Measurements from ENCODE around the gene DAPK1. TPM values are rescaled to one million over a fixed set of nuclear protein-coding genes. Genes with fewer than 3 reads are reported as not detected.

The DAPK1 gene
- total RNA-seq, 1 donor from 2014 or later: 24.6 TPM

- TF ChIP-seq CTCF (IDR thresholded peaks at IDR 0.05): no peak
- intact Hi-C loops (cut with DNase I): no loop called here
- peaks cover 20% of the 10 kb centered on the region for H3K4me1 ChIP-seq
These were observed 70.7 kb downstream of the DAPK1 start for GRCh38 chr9:87568401-87568800.

GRCh38 chr9:87569008-87569509 is 71.4 kb downstream of the DAPK1 start:
- no peak for DNase-seq (ENCODE audit: extremely low spot score in 2 of 2)
- Histone ChIP-seq H3K36me3 (no peaks in the 10 kb centered on the region), H3K4me1 (peaks cover 20% of the 10 kb centered on the region), H3K9me3 (no peaks in the 10 kb centered on the region), H3K4me3 (no peak overlapping the region), H3K27me3 (no peaks in the 10 kb centered on the region), H3K27ac (no peak overlapping the region)
- TF ChIP-seq POLR2A (IDR thresholded peaks at IDR 0.05) (no peak), CTCF (IDR thresholded peaks at IDR 0.05) (no peak), POLR2AphosphoS5 (IDR thresholded peaks at IDR 0.05; ENCODE audit: insufficient read depth in 1 of 2, low read depth in 1 of 2) (no peak)
- intact Hi-C loops (cut with DNase I): no loop called here

More at GRCh38 chr9:87568401-87568800, 70.7 kb downstream of the DAPK1 start:
- Histone ChIP-seq H3K36me3 (no peaks in the 10 kb centered on the region), H3K9me3 (no peaks in the 10 kb centered on the region), H3K4me3 (no peak overlapping the region), H3K27ac (no peak overlapping the region), H3K27me3 (no peaks in the 10 kb centered on the region)
- DNase-seq (ENCODE audit: extremely low spot score in 2 of 2): no peak

GRCh38 chr9:87569518-87569917 is 71.9 kb downstream of the DAPK1 start:
- H3K36me3 ChIP-seq: no peaks in the 10 kb centered on the region
- H3K27ac ChIP-seq: no peak overlapping the region
- H3K4me3 ChIP-seq: no peak overlapping the region
- intact Hi-C loops (cut with DNase I): no loop called here
- peaks cover 20% of the 10 kb centered on the region for H3K4me1 ChIP-seq
- no peaks in the 10 kb centered on the region for H3K9me3 ChIP-seq
- no peak for DNase-seq (ENCODE audit: extremely low spot score in 2 of 2)
- TF ChIP-seq POLR2AphosphoS5 (IDR thresholded peaks at IDR 0.05; ENCODE audit: insufficient read depth in 1 of 2, low read depth in 1 of 2) (peak in 1 of 2 donors; percentile 22), POLR2A (IDR thresholded peaks at IDR 0.05) (no peak)
- no peaks in the 10 kb centered on the region for H3K27me3 ChIP-seq

- Histone ChIP-seq H3K27ac (no peak overlapping the region), H3K4me1 (peaks cover 20% of the 10 kb centered on the region), H3K36me3 (no peaks in the 10 kb centered on the region), H3K27me3 (no peaks in the 10 kb centered on the region), H3K4me3 (no peak overlapping the region), H3K9me3 (no peaks in the 10 kb centered on the region)
- no peak for DNase-seq (ENCODE audit: extremely low spot score in 2 of 2)
- TF ChIP-seq CTCF (IDR thresholded peaks at IDR 0.05) (no peak), POLR2A (IDR thresholded peaks at IDR 0.05) (no peak), POLR2AphosphoS5 (IDR thresholded peaks at IDR 0.05; ENCODE audit: insufficient read depth in 1 of 2, low read depth in 1 of 2) (no peak)
- intact Hi-C loops (cut with DNase I): no loop called here
These were observed 72.6 kb downstream of the DAPK1 start for GRCh38 chr9:87570000-87570908.

DNA sequence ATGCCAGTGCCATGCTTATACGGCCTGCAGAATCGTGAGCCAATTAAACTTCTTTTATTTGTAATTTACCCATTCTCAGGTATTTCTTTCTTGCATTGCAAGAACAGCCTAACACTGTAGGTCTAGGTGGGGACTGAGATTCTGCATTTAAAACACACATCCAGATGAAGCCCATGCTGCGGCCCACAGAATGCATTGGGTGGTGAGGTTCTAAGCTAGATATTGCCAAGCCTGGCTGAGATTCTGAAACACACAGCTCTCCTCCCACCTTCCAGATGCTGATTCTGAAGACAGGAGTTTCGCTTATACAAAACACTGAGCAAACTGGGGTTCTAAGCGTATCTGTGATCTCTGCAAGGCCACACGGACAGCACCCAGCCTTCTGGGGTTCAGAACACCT is 75.1 kb downstream of the DAPK1 start:
- no peak for TF ChIP-seq POLR2AphosphoS5 (IDR thresholded peaks at IDR 0.05; ENCODE audit: insufficient read depth in 1 of 2, low read depth in 1 of 2)
- TF ChIP-seq CTCF (IDR thresholded peaks at IDR 0.05): no peak
- TF ChIP-seq POLR2A (IDR thresholded peaks at IDR 0.05): no peak
- no peak overlapping the region for H3K27ac ChIP-seq
- no peaks in the 10 kb centered on the region for H3K36me3 ChIP-seq
- H3K4me1 ChIP-seq: peaks cover 20% of the 10 kb centered on the region
- H3K27me3 ChIP-seq: no peaks in the 10 kb centered on the region
- no peaks in the 10 kb centered on the region for H3K9me3 ChIP-seq
- intact Hi-C loops (cut with DNase I): no loop called here
- DNase-seq (ENCODE audit: extremely low spot score in 2 of 2): no peak
- no peak overlapping the region for H3K4me3 ChIP-seq

Data from vagina (tissue), 2 donors.